ENCODE measurements around the gene PPP1R1C. TPM values are rescaled to one million over a fixed set of nuclear protein-coding genes. Genes with fewer than 3 reads are reported as not detected.
"Not testable (repeated sequence)": the region's sequence is repeated elsewhere in the genome, so short reads cannot be mapped to it uniquely, and the experiment has no call there.

Gene PPP1R1C
- total RNA-seq, 1 donor from 2014 or later, result 1.7 TPM

DNA sequence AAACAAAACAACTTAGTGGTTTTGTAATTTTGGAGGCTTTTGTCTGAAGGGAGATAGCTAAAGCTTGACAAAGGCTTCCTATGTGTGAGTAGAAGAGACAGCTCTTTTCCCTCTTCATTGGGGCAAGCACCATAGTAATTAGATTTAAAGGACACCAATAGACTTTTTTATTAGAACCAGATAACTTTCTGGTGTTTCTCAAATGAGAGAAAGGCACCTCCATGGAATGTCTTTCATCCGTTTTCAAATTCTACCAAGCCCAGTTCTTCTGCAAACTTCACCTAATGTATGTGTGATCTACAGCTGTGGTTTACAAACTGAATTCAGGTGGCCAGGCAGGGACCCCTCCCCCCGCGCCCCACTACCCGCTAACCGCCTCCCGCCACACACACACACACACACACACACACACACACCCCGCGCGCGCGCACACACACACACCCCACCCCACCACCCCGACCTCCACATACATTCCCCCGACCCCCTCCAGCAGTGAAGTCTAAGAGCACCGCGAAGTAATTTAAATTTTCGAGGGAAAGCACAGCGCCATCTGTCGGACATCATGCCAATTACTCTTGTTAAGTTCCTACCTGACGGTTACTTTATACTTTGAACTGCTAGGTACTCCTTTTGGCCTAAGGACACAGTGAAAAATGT, 31.6 kb upstream of the PPP1R1C start:
- H3K9me3 Mint-ChIP-seq, result peaks cover 2% of the 10 kb centered on the region
- no peak overlapping the region for H3K27ac Mint-ChIP-seq (ENCODE audit: unreplicated experiment)
- TF ChIP-seq, protein P1, sequence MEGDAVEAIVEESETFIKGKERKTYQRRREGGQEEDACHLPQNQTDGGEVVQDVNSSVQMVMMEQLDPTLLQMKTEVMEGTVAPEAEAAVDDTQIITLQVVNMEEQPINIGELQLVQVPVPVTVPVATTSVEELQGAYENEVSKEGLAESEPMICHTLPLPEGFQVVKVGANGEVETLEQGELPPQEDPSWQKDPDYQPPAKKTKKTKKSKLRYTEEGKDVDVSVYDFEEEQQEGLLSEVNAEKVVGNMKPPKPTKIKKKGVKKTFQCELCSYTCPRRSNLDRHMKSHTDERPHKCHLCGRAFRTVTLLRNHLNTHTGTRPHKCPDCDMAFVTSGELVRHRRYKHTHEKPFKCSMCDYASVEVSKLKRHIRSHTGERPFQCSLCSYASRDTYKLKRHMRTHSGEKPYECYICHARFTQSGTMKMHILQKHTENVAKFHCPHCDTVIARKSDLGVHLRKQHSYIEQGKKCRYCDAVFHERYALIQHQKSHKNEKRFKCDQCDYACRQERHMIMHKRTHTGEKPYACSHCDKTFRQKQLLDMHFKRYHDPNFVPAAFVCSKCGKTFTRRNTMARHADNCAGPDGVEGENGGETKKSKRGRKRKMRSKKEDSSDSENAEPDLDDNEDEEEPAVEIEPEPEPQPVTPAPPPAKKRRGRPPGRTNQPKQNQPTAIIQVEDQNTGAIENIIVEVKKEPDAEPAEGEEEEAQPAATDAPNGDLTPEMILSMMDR (conservative IDR thresholded peaks at IDR 0.05), result peak; percentile 71
- peak; percentile 75 for DNase-seq (ENCODE audit: low read depth, low spot score)
- no peaks in the 10 kb centered on the region for H3K27me3 Mint-ChIP-seq (ENCODE audit: low read depth)
- H3K4me3 Mint-ChIP-seq, result peak overlapping the region; percentile 40
- H3K36me3 Mint-ChIP-seq (ENCODE audit: low read depth), result no peaks in the 10 kb centered on the region
- peaks cover 16% of the 10 kb centered on the region for H3K4me1 Mint-ChIP-seq

DNA sequence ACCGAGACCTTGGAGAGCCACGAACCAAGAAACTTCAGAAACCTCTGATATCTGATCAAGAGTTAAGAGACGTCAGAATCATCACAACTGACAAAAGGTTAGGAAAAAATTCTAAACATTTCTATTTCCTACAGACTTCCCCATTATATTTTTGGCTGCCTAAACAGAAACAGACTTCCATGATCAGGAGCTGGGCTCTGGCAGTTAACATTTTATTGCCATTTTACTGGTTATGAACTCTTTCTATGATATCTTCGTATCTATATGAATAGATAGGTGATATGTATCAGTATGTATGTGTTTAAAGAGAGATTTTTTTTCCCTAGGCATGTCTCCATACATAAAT, 31.1 kb upstream of the PPP1R1C start:
- no peak overlapping the region for H3K27ac Mint-ChIP-seq (ENCODE audit: unreplicated experiment)
- peaks cover 1% of the 10 kb centered on the region for H3K9me3 Mint-ChIP-seq
- no peak for DNase-seq (ENCODE audit: low read depth, low spot score)
- peak overlapping the region; percentile 40 for H3K4me3 Mint-ChIP-seq
- H3K4me1 Mint-ChIP-seq, result peaks cover 16% of the 10 kb centered on the region
- H3K36me3 Mint-ChIP-seq (ENCODE audit: low read depth), result no peaks in the 10 kb centered on the region
- H3K27me3 Mint-ChIP-seq (ENCODE audit: low read depth), result no peaks in the 10 kb centered on the region
- TF ChIP-seq, protein P1 (conservative IDR thresholded peaks at IDR 0.05), result no peak

DNA sequence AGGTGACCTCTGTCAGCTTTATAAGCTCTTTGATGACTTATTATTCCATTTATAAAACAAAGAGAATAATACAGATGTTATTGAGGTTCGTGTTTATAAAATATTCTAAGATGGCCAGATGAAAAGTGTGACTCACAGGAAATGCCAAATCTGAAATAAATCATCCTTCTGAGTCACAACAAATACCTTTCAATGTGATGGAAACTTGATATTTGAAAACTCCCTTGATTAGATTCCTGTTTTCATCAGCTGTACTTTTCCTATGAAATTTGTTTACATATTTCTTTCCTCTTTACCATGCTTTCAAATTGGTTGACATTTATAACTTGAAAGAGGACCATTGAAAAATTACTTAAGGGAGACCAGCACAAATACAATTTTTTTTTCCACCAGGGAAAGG, 30.6 kb upstream of the PPP1R1C start:
- no peaks in the 10 kb centered on the region for H3K27me3 Mint-ChIP-seq (ENCODE audit: low read depth)
- no peak overlapping the region for H3K4me3 Mint-ChIP-seq
- no peak overlapping the region for H3K27ac Mint-ChIP-seq (ENCODE audit: unreplicated experiment)
- peaks cover 16% of the 10 kb centered on the region for H3K4me1 Mint-ChIP-seq
- no peaks in the 10 kb centered on the region for H3K9me3 Mint-ChIP-seq
- TF ChIP-seq, protein P1 (conservative IDR thresholded peaks at IDR 0.05), result no peak
- H3K36me3 Mint-ChIP-seq (ENCODE audit: low read depth), result no peaks in the 10 kb centered on the region
- DNase-seq (ENCODE audit: low read depth, low spot score), result no peak

DNA sequence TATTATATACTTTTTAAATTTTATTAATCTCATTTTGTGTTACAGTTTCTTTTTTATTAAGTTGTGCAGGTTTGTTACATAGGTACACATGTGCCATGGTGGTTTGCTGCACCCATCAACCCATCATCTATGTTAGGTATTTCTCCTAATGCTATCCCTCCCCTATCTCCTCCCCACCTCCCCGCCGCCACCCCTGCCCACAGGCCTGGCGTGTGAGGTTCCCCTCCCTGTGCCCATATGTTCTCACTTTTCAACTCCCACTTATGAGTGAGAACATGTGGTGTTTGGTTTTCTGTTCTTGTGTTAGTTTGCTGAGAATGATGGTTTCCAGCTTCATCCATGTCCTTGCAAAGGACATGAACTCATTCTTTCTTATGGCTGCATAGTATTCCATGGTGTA, 29.8 kb upstream of the PPP1R1C start:
- H3K27me3 Mint-ChIP-seq (ENCODE audit: low read depth); H3K9me3 Mint-ChIP-seq; H3K36me3 Mint-ChIP-seq (ENCODE audit: low read depth); H3K4me3 Mint-ChIP-seq; H3K27ac Mint-ChIP-seq (ENCODE audit: unreplicated experiment); DNase-seq (ENCODE audit: low read depth, low spot score): not testable (repeated sequence)
- H3K4me1 Mint-ChIP-seq, result peaks cover 16% of the 10 kb centered on the region

DNA sequence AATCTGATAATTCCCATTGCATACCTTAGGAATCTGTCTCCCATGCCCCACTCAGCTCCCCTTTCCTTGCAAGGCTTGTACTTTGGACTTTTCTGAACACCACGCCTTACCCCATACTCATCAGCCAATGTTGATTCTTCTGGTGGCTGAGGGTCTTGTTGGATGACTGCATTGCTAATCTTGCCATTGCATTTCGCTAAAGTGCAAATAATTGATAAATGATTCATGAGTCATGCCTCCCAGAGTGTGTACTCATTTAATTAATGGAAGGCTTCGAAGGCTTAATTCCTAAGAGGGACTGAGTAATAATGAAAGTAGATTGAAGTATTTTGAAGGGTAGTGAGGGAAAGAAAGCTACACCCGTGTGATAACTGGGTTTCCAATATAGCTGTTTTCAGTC, 28.0 kb upstream of the PPP1R1C start:
- Mint-ChIP-seq H3K27ac (ENCODE audit: unreplicated experiment) (no peak overlapping the region), H3K9me3 (no peaks in the 10 kb centered on the region), H3K36me3 (ENCODE audit: low read depth) (no peaks in the 10 kb centered on the region), H3K4me3 (no peak overlapping the region), H3K27me3 (ENCODE audit: low read depth) (no peaks in the 10 kb centered on the region), H3K4me1 (peaks cover 16% of the 10 kb centered on the region)
- TF ChIP-seq, protein P1 (conservative IDR thresholded peaks at IDR 0.05), result no peak
- DNase-seq (ENCODE audit: low read depth, low spot score), result no peak

DNA sequence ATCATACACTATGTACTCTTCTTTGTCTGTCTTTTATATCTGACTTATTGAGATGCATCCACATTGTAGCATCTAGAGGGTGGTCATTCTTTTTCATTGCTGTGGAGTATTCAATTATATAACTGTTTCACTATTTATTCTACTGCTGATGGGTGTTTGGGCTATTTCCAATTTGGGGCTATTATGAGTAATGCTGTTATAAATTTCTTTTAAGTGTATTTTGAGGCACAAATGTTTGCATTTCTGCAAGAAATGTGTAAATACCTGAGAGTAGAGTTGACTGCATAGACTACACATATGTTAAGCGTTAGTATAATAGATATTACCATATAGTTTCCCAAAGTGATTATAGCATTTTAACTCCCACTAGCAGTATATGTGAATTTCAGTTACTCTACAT, 26.9 kb upstream of the PPP1R1C start:
- no peak overlapping the region for H3K27ac Mint-ChIP-seq (ENCODE audit: unreplicated experiment)
- peaks cover 12% of the 10 kb centered on the region for H3K4me1 Mint-ChIP-seq
- H3K27me3 Mint-ChIP-seq (ENCODE audit: low read depth), result no peaks in the 10 kb centered on the region
- no peak overlapping the region for H3K4me3 Mint-ChIP-seq
- DNase-seq (ENCODE audit: low read depth, low spot score), result no peak
- TF ChIP-seq, protein P1 (conservative IDR thresholded peaks at IDR 0.05), result no peak
- H3K9me3 Mint-ChIP-seq, result no peaks in the 10 kb centered on the region
- H3K36me3 Mint-ChIP-seq (ENCODE audit: low read depth), result no peaks in the 10 kb centered on the region
